Posterior vena cava (tissue), 2 donors: Measurements from ENCODE around the gene NR2F2. TPM values are rescaled to one million over a fixed set of nuclear protein-coding genes. Genes with fewer than 3 reads are reported as not detected.

Experiments
- DNase-seq: peaks from one replicate; pipeline ENCODE4 v3.0.0-alpha.2; 2020; ENCODE audit warnings: low spot score
- intact Hi-C, 2 donors: fragments of 100-400 bp; cut with DNase I; formaldehyde crosslinking; loops; one replicate each; pipeline versions ENCODE4 v1.14.1 to v1.14.2; 2022 to 2023
- total RNA-seq, 2 donors: library from RNA; stranded (reverse); fragmentation: NEBNext Ultra II Directional; extraction: Animal tissue kit (Norgen Biotek cat#: 25700); gene quantifications; one replicate each; pipeline ENCODE4 v1.2.1, GENCODE V29; 2021
- donor health status: DM: yes; HTN: yes; CAD: no.
- donor health status: DM: yes; HTN: yes; CAD: no.

The NR2F2 gene
- total RNA-seq, 2 donors from 2014 or later, result 208 to 213 TPM

DNA sequence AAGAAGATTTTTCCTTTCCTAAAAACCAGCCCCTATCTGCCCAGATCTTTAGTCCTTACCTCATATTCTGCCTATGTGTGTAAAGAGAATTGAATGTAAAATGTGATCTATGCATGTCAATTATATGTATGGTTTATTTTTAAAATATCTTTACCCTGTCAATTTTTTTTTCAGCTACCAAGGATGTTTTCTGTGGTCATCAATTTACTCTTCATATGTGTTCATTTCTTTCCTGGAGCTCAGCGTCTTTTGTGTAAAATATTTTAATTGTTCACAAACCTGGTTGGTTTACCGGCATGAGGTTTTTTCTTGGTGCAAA lies 1.7 kb upstream of the NR2F2 start:
- no peak for DNase-seq
- intact Hi-C loops, result loop anchor here (5.0 to 10.0 kb wide), 4 partner anchors 164 to 1067 kb away; no protein-coding TSS in a partner anchor

DNA sequence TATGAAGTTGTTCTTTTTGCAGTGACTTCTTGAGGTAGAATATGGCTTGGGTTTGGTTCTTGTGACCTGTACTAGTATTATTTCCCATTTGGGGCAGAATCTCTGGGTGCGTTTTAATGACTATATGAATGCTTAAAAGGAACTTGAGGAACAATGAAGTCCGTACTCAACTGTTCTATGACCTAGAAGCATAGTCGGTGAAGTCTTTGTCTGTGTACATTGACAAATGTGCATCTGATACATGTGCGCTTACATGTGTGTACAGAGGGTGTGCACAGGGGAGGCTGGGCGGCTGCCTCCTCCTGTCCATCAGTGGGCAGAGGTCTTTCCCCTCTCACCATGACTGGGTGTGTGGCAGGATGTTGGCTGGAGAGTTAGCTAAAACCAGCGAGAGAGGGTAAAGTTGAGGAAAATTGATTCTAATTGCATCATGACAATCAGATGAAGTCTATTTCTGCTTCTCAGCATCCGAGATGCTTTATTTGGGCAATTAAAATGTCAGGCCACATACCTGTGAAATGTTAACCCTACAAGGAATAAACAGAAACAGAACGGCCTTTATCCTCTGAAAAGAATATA lies 1.0 kb upstream of the NR2F2 start:
- intact Hi-C loops, result loop anchor here (5.0 to 10.0 kb wide), 4 partner anchors 165 to 1067 kb away; no protein-coding TSS in a partner anchor

DNA sequence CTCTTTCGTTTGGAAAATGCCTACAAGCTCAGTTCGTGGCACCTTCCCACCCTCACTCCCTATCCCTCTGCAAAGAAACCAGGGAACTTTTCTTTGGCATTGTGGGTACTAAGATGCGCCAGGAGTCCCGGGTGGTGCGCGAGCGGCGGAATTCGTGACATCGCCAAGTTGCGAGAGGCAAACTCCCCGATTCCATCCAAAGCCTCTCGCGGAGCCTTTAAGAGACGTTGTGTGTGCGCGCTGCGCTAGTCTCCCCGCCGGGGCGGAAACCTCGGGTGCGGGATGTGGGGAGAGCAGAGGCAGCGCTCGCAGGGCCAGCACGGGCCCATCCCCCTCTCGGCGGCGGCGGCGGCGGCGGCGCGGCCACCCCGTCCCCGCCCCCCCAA lies 443 bp upstream of the NR2F2 start:
- intact Hi-C loops, result loop anchor here (5.0 to 10.0 kb wide), 2 partner anchors 855 to 1003 kb away; no protein-coding TSS in a partner anchor
- peak; percentile 91 for DNase-seq

More for the DNA sequence above, 1.0 kb upstream of the NR2F2 start:
- DNase-seq, result no peak

DNA sequence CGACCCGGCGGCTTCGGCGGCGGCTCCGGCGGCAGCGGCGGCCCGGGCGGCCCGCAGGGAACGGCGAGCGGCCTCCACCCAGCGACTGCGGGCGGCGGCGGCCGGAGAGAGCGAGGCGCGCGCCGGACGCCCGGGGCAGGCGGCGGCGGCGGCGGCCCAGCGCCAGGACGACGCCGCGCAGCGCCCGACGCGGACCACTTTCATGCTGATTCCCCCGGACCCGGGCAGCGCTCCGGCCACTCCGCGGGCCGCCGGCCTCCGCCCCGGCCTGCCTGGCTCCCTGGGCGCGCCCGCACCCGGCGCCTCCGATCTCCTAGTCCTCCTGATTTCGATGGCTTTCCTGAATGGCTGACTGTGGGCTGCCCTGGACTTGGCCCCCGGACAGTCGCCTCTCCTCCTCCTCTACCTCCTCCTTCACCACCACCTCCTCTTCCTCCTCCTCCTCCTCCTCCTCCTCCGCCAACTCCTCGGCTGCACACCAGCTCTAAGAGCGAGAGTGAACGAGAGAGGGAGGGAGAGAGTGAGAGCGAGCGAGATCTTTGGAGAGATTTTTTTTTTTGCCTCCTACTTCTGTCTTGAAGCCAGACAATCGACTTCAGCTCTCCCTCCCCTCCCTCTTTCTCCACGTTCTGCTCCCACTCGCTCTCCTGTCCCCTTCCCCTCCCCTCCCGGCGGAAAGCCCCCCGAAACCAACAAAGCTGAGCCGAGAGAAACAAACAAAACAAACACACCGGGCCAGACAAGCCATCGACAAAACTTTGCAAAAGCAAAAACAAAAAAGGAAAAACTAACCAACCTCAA lies 844 bp downstream of the NR2F2 start:
- intact Hi-C loops, result loop anchor here (5.0 to 10.0 kb wide), 2 partner anchors 857 to 1004 kb away; no protein-coding TSS in a partner anchor

DNA sequence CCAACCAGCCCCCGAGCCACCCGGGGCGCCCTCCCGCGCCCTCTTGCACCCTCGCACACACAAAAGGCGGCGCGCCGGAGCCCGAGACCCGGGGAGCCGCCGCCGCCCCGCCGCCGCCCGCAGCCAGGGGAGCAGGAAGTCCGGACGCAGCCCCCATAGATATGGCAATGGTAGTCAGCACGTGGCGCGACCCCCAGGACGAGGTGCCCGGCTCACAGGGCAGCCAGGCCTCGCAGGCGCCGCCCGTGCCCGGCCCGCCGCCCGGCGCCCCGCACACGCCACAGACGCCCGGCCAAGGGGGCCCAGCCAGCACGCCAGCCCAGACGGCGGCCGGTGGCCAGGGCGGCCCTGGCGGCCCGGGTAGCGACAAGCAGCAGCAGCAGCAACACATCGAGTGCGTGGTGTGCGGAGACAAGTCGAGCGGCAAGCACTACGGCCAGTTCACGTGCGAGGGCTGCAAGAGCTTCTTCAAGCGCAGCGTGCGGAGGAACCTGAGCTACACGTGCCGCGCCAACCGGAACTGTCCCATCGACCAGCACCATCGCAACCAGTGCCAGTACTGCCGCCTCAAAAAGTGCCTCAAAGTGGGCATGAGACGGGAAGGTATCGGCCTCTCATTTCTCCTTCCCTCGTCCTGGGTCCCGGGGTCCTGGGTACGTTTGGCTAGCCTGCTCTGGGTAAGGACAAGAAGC lies 1.6 kb downstream of the NR2F2 start:
- intact Hi-C loops, result loop anchor here (5.0 to 10.0 kb wide), 2 partner anchors 857 to 1005 kb away; no protein-coding TSS in a partner anchor
- DNase-seq, result no peak

More for the DNA sequence above, 844 bp downstream of the NR2F2 start:
- DNase-seq, result no peak

DNA sequence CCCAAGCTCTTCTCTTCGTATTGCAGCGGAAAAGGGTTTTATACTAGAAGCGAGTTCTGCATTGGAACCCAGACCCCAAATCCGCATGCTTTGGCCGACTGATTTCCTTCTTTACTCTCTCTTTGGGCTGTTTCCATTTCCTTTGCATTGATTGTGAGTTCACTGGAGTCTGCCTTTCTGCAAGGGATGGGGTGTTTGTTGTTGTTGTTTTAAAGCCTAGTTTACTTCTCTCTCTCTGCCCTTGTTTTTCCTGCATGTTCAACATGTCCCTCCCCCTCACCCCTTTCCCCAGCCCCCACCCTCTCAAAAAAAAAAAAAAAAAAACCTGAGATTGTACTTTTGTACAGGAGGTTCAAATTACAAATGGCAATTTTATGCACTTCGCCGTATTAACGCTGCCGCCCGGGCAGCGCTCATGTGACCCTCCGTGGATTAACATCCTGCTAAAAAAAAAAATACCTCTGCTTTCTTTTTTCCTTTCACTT lies 2.2 kb downstream of the NR2F2 start:
- intact Hi-C loops, result loop anchor here (5.0 to 10.0 kb wide), 2 partner anchors 858 to 1005 kb away; no protein-coding TSS in a partner anchor
- no peak for DNase-seq

DNA sequence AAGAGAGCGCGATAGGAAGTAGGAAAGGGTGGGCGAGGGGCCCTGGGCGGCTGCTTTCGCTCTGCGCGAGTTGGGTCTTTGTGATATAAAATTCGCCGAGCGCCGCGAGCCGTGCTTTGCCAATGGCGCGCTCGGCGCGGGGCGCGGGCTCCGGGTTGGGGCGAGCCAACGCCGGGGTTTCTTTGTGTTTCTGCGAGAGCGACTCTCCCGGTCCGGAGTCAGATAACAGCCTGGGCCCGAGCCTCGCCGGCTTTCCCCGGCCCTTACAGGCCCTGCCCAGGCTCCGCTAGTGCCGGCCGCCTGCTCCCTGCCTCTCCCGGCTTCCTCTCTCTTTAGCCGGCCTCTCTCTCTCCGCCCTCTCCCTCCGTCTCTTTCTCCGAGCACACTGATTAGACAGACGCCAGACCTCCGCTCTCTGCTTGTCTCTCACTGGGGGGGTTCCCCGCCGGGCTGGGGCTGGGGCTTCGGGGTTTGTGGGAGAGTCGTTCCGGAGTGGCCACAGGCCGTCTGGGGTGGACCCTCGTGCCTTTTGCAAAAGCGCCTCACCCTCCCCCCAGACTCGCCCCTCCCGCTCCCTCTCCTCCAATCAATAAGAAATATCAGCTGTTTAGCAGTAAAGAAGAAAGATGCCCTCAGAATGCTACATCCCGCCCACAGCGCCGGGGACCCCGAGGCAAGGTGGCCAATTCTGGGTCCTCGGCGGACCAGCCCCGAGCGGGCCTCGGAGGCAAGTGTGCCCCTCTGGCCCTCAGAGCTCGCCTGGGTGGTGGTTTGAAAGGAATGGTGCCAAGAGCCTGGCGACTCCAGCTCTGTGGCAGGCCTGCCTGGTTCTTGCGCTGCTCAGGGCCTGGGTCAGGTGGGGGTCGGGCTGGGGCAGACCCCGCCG lies 2.9 kb downstream of the NR2F2 start:
- peak; percentile 82 for DNase-seq
- intact Hi-C loops, result loop anchor here (5.0 to 10.0 kb wide), 2 partner anchors 859 to 1006 kb away; no protein-coding TSS in a partner anchor

DNA sequence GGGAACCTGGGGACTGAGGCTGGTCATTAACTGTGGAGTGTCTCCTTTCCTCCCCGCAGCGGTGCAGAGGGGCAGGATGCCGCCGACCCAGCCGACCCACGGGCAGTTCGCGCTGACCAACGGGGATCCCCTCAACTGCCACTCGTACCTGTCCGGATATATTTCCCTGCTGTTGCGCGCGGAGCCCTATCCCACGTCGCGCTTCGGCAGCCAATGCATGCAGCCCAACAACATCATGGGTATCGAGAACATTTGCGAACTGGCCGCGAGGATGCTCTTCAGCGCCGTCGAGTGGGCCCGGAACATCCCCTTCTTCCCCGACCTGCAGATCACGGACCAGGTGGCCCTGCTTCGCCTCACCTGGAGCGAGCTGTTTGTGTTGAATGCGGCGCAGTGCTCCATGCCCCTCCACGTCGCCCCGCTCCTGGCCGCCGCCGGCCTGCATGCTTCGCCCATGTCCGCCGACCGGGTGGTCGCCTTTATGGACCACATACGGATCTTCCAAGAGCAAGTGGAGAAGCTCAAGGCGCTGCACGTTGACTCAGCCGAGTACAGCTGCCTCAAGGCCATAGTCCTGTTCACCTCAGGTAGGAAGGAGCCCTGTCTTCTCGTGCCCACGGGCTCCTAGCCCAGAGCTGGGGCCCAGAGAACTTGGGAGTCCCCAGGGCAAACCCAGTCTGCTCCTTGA lies 3.7 kb downstream of the NR2F2 start:
- DNase-seq, result no peak

DNA sequence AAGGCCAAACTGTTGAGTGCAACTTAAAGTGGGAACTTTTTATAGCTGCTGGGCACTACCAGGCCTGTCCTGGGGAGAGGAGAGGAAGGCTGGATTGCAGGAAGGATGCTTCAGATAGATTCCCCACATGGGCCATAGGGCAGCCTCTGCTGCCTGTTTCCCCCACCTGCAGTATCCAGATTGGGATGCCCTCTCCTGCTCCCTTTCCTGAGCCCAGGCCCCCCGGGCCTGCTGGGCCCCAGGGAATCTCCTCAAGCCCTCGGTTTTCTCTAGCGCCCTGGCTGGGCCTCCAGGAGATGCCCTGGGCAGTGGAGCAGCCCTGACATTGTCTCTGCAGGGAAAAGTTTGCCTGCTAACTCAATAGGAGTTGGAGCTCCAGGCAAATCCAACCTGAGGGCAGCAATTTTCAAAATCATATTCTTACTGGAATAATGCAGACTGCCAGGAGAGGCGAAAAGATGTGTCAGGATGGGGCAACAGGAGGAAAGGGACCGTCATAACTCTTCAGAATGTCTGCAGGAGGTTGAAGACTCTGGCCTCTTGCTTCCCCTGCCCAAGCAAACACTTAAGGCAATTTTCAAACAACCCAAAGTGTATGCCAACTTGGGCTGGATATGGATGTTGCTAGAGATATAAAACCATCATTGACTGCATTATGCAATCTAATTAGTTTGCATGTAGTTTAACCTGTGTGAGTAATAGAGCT lies 4.4 kb downstream of the NR2F2 start:
- intact Hi-C loops, result loop anchor here (5.0 to 10.0 kb wide), 2 partner anchors 860 to 1008 kb away; no protein-coding TSS in a partner anchor
- DNase-seq, result no peak

More for the DNA sequence above, 3.7 kb downstream of the NR2F2 start:
- intact Hi-C loops, result loop anchor here (5.0 to 10.0 kb wide), 2 partner anchors 859 to 1007 kb away; no protein-coding TSS in a partner anchor

DNA sequence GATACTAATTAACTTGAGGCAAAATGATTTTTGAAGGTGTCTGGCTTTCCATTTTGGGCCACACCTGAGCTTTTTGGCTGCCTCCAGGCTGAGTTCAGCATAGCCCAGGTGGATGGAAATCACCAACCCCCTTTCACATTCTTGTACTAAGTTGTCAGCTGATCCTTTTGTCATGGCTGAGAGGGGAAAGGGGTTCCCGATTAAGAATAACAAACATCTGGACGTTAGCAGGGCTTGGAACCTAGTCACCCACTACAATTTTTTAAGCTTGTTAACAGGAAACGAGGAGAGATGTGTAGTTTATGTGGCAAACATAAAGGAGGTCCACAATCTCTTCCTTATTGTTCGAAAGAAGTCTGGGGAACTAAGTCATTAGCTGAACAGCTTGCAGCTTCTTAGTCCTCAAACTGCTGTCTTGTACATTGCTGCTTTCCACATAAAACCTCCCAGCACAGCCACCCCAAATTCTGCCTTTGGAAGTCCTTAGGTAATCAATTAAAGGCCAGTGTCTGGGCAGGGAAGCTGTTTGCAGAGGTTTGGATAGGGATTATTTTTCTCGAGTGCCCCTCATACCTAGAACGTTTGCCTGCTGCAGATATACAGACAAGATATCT lies 5.0 kb downstream of the NR2F2 start:
- intact Hi-C loops, result loop anchor here (10.0 kb wide), 1 partner anchor 861 kb away; no protein-coding TSS in a partner anchor

DNA sequence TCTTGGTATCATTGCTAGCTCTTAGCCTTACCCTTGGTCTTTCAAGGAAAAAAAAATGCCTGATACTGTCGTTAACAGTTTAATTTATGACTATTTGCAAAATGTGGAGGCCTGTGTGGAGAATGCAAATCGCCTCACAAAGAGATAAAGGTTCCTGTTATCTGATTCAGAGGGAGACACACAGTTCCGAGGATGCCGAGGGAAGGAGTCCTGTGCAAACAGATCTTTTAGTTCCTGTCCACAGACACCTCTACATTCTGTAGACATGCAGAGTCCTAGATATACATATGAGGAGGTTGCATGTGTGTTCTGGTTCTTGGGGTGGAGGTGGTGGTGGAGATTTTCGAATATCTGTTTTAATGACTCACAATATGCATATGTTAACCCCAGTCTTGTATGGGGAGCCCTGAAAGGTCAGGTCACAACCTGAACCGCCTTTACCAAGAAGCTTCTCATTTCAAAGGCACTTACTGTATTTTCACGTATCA lies 5.7 kb downstream of the NR2F2 start:
- DNase-seq, result no peak
- intact Hi-C loops, result loop anchor here (10.0 kb wide), 1 partner anchor 861 kb away; no protein-coding TSS in a partner anchor

More for the DNA sequence above, 5.0 kb downstream of the NR2F2 start:
- DNase-seq, result no peak

DNA sequence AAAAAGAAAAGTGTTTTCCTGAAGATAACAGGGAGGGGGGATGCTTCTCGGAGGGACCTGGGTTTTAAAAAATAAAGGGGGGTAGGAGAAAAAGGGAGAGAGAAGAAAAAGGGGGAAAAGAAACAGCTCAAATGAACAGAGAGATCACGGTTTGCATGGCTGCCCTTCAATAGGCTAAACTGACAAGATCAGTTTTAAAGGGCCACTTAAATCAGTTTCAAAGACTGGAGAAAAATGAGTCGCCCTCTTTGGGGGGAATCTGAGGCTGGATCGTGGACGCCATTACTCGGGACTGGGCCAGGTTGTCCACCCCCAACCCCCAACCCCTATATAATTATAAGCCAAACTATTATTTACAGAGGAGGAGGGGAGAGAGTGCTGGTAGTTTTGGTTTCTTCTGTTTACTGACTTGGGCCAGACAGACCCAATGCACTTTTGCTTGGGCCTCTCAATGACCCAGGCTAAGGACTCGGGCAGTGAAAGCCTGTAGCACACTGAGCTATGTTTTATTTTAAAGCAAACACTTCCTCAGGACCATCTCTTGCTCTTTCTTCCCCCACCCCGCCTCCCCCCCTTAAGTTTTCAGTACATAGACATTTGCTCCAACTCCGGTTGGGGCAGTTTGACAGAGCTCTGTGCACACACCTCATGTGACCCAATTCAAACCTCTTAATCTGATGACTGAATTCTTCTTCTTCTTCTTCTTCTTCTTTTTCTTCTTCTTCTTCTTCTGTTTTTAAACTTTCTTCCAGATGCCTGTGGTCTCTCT lies 6.3 kb downstream of the NR2F2 start:
- no peak for DNase-seq
- intact Hi-C loops, result loop anchor here (10.0 kb wide), 1 partner anchor 862 kb away; no protein-coding TSS in a partner anchor

DNA sequence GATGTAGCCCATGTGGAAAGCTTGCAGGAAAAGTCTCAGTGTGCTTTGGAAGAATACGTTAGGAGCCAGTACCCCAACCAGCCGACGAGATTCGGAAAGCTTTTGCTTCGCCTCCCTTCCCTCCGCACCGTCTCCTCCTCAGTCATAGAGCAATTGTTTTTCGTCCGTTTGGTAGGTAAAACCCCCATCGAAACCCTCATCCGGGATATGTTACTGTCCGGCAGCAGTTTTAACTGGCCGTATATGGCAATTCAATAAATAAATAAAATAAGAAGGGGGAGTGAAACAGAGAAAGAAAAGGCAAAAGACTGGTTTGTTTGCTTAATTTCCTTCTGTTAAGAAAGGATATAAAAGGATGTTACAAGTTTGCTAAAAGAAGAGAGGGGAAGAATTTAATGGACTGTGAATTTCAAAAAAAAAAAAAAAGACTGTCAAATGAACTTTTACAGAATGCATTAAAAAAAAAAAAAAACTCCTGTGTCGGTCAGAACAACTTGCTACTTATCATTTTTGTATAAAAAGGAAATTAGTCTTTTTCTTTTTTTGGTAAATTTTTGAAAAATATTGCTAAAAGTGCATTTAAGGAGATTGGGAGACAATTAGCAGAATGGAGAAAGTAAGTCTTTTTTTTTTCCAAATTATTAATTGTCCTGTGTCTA lies 7.0 kb downstream of the NR2F2 start:
- intact Hi-C loops, result loop anchor here (10.0 kb wide), 1 partner anchor 863 kb away; no protein-coding TSS in a partner anchor
- DNase-seq, result no peak

DNA sequence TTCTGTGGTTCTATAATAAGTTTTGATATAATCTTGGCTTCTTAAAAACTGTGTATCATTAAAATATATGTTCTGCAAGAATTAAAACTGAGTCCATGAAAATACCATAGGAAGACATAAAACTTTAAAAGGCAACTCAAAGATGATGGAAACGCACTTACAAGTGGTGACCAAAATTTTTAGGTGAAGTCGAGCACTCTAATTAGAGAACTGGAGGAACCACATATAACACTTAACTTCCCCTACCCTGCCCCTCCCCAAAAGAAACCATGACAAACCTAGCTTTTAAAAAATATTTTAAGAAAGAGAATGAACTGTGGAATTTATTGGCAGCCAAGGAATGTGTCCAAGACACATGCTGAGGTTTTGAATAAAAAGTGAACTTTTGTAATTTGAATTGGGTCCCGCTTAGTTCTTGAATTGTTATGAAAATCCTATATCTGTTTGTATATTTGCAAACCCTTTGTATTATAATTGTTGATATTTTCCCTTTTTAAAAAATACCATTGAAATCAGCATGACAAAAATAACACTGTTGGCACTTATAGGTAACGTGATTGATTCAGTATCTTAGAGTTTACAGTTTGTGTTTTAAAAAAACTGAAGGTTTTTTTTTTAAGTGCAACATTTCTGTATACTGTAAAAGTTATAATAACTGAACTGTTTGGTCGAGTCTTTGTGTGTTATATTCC lies 7.7 kb downstream of the NR2F2 start:
- no peak for DNase-seq
- intact Hi-C loops, result loop anchor here (10.0 kb wide), 1 partner anchor 863 kb away; no protein-coding TSS in a partner anchor
